ENCODE results near the gene TMEM135. TPM values are rescaled to one million over a fixed set of nuclear protein-coding genes. Genes with fewer than 3 reads are reported as not detected.

Gene TMEM135
- total RNA-seq, 1 donor, result 30.0 TPM

GRCh38 chr11:87317441-87317840, 279.7 kb downstream of the TMEM135 start:
- TF ChIP-seq CTCF (IDR thresholded peaks at IDR 0.05; ENCODE audit: insufficient read depth, low read length), result no peak
- no peak for DNase-seq (ENCODE audit: low read depth)
- H3K4me3 ChIP-seq (ENCODE audit: low read depth, low read length), result no peak overlapping the region

DNA sequence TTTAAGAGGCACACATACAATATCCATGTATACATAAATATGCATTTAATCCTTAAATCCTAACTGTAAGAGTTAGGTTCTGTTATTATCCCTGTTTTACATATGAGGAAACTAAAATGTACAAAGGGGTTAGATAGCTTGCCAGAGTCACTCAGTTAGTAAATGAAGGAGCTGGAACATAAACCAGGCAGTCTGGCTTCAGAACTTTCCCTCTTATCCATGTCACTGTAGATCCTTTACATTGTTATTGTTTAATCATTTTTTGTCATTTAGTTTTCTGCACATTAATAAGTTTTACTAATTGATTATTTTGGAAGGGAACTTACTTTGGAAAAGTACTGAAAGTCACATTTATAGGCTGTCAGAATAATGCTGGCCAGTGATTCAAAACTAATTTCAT, 282.4 kb downstream of the TMEM135 start:
- no peak for TF ChIP-seq CTCF (IDR thresholded peaks at IDR 0.05; ENCODE audit: insufficient read depth, low read length)
- H3K4me3 ChIP-seq (ENCODE audit: low read depth, low read length), result no peak overlapping the region
- DNase-seq (ENCODE audit: low read depth), result no peak

DNA sequence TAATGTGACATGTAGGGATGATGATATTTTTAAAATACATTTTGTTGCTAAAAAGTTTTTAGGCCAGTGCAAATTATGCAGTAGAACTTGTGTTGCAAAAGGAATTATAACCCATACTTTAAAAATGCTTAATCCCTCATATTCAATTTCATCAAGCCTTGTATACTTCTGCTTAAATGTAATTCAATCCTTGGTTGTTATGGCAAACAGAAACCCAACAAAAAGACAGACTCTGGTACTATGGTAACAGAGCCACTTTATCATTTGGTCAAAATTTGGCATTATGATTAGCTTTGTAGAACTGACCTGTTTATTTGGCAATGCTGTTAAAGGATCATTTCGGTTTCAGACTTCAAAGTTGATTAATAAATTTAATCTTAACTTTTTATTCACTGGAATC, 284.8 kb downstream of the TMEM135 start:
- no peak overlapping the region for H3K4me3 ChIP-seq (ENCODE audit: low read depth, low read length)
- no peak for DNase-seq (ENCODE audit: low read depth)
- no peak for TF ChIP-seq CTCF (IDR thresholded peaks at IDR 0.05; ENCODE audit: insufficient read depth, low read length)

GRCh38 chr11:87323899-87324298, 286.2 kb downstream of the TMEM135 start:
- DNase-seq (ENCODE audit: low read depth), result no peak
- TF ChIP-seq CTCF (IDR thresholded peaks at IDR 0.05; ENCODE audit: insufficient read depth, low read length), result no peak
- H3K4me3 ChIP-seq (ENCODE audit: low read depth, low read length), result no peak overlapping the region

DNA sequence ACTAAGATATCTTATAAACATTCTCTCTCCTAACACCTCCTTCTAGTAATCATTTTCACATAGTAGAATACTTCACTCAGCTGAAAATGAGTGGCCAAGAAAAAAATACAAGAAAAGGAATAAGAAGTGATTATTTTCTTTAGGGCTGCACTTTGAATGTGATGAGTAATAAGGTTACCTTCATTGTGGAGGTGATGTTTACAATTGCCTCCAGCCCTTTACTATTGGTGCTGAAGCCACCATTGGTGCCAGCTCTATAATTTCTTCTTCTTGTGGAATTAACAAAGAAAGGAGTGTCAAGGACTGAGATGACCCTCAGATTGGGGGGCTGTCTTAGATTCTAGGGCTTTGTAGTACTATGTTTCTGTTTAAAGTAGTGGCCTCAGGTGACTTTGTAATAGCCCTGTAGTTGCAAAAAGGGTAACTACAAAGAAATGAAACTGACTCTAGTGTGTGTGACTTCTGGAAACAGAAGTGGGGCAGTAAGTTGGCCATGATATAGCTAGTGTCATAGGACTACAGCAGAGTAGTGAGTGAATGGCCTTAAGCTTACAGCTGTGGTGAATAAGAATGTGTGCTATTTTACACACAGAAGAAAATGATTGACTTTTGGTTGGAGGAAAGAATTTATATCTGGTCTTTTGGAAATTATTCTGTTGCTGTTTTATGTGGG, 287.2 kb downstream of the TMEM135 start:
- no peak overlapping the region for H3K4me3 ChIP-seq (ENCODE audit: low read depth, low read length)
- no peak for DNase-seq (ENCODE audit: low read depth)
- no peak for TF ChIP-seq CTCF (IDR thresholded peaks at IDR 0.05; ENCODE audit: insufficient read depth, low read length)

DNA sequence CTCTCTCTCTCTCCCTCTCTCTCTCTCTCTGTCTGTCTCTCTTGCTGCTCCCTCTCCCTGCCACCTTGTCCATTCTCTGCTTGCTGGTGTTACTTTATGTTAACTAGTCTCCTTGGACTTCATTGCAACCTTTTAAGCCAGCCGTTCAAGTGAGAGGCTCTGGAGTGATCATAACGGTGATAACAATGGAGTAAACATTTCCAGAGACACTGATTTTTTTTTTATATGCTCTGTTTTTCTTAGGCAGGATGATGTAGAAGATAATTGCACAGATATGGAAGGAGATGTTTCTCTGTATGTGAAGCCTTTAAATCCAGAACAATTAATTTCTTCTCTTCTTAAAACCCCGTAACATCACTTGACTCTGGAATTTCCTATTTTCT, 287.7 kb downstream of the TMEM135 start:
- H3K4me3 ChIP-seq (ENCODE audit: low read depth, low read length), result no peak overlapping the region
- no peak for DNase-seq (ENCODE audit: low read depth)
- no peak for TF ChIP-seq CTCF (IDR thresholded peaks at IDR 0.05; ENCODE audit: insufficient read depth, low read length)

- no peak overlapping the region for H3K4me3 ChIP-seq (ENCODE audit: low read depth, low read length)
- TF ChIP-seq CTCF (IDR thresholded peaks at IDR 0.05; ENCODE audit: insufficient read depth, low read length), result no peak
- no peak for DNase-seq (ENCODE audit: low read depth)
These were observed 288.9 kb downstream of the TMEM135 start for GRCh38 chr11:87326594-87326993.

Measured in fibroblast of the aortic adventitia (primary cell).